Brain microvascular endothelial cell (primary cell): Measurements from ENCODE around the gene PTTG1IP.

Source experiments
- DNase-seq: peaks from one replicate; pipeline ENCODE4 v3.0.0-alpha.2; 2020
- H3K27ac ChIP-seq: fragments of 250-450 bp; sonication (Bioruptor Pico); 2 replicates; pipeline ENCODE4 v1.5.1; 2020; ENCODE audit warnings: mild to moderate bottlenecking, moderate library complexity
- H3K27me3 ChIP-seq: fragments of 250-450 bp; sonication (Bioruptor Pico); replicated peaks from 2 replicates; pipeline ENCODE4 v1.5.1; 2020; ENCODE audit warnings: mild to moderate bottlenecking
- H3K36me3 ChIP-seq: fragments of 250-450 bp; sonication (Bioruptor Pico); replicated peaks from 2 replicates; pipeline ENCODE4 v1.5.1; 2020; ENCODE audit warnings: mild to moderate bottlenecking
- H3K4me3 ChIP-seq: 2 replicates; pipeline ENCODE4 v1.5.1; 2011; ENCODE audit warnings: low read depth, mild to moderate bottlenecking, control low read depth, low read length, moderate library complexity
- in situ Hi-C: cut with HindIII; loops from 2 replicates; pipeline ENCODE4 v1.10.0; 2017; ENCODE audit warnings: low sequenced_read_pairs, low pct_ligation_motif_present
- TF ChIP-seq, protein P1 (sequence below): IDR thresholded peaks from 2 replicates; pipeline ENCODE4 v1.5.1; 2011; ENCODE audit warnings: low read depth, mild to moderate bottlenecking, moderate library complexity, low read length, control low read depth, inconsistent platforms; ENCODE audit errors: missing control alignments

Gene PTTG1IP, protein sequence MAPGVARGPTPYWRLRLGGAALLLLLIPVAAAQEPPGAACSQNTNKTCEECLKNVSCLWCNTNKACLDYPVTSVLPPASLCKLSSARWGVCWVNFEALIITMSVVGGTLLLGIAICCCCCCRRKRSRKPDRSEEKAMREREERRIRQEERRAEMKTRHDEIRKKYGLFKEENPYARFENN

DNA sequence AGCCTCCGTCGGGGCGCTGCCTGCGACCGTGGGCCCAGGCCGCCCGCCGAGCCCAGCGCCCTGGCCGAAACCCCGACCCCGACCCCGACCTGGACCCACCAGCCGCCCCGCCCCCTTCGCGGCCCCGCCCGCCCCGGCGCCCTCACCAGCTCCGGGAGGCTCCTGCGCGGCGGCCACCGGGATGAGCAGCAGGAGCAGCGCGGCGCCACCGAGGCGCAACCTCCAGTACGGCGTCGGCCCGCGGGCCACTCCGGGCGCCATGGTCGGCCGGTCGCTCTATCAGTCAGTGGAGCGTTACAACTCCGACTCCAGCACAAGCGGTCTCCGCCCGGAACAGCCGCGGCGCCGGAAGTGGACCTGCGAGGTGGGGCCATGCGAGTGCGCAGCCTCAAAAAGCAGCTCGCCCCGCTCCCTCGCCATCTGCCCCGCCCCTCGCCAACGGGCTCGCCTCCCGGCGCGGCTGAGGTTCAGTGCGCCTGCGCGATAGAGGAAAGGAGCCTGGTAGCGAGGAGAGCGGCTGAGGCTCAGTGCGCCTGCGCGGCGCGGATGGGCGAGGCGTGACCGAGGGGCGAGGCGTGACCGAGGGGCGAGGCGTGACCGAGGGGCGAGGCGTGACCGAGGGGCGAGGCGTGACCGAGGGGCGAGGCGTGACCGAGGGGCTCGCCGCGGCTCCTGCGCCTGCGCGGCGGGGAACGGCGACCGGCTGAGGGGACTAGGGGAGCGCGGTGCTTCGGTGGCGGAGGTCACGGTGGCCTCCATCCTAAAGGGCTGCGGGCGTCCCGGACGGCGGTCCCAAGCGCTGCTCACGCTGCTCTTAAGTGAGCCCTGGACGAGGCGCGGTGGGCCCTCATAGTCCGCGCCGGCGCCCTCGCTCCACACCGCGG is at the start of gene PTTG1IP:
Gene PTTG1IP, minus strand, starts transcription at position 335 of the 884 bp plus-strand sequence. Its CDS starts 74 bp downstream, at position 261.
- no peaks in the 10 kb centered on the region for H3K27me3 ChIP-seq
- peak within 1 kb of the TSS; percentile 79 for H3K4me3 ChIP-seq
- DNase-seq = peak; percentile 92
- no peaks in the 10 kb centered on the region for H3K36me3 ChIP-seq
- TF ChIP-seq, protein P1, sequence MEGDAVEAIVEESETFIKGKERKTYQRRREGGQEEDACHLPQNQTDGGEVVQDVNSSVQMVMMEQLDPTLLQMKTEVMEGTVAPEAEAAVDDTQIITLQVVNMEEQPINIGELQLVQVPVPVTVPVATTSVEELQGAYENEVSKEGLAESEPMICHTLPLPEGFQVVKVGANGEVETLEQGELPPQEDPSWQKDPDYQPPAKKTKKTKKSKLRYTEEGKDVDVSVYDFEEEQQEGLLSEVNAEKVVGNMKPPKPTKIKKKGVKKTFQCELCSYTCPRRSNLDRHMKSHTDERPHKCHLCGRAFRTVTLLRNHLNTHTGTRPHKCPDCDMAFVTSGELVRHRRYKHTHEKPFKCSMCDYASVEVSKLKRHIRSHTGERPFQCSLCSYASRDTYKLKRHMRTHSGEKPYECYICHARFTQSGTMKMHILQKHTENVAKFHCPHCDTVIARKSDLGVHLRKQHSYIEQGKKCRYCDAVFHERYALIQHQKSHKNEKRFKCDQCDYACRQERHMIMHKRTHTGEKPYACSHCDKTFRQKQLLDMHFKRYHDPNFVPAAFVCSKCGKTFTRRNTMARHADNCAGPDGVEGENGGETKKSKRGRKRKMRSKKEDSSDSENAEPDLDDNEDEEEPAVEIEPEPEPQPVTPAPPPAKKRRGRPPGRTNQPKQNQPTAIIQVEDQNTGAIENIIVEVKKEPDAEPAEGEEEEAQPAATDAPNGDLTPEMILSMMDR = no peak
- H3K27ac ChIP-seq = peak within 1 kb of the TSS; percentile 4
- in situ Hi-C loops = no loop called here

DNA sequence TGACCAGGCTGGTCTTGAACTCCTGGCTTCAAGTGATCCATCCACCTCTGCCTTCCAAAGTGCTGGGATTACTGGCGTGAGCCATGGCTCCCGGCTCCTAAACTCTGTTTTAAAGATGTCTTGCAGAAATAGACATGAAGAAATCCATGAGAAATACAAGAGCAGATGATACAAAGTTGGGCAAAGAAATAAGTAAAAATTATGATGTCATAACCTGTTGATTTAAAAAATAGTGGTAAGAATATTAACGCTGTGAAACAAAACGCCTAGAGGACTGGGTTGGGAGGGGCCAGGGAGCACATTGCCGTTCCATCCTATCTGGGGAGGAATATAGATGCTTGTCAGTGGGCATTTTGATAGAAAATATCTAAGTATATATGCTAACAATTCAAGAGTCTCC is 48.4 kb upstream of the PTTG1IP start:
- DNase-seq = no peak
- no peaks in the 10 kb centered on the region for H3K36me3 ChIP-seq
- H3K27me3 ChIP-seq = peaks cover 77% of the 10 kb centered on the region
- in situ Hi-C loops = no loop called here
- no peak overlapping the region for H3K4me3 ChIP-seq
- TF ChIP-seq, protein P1 = no peak
- H3K27ac ChIP-seq = no peak overlapping the region

DNA sequence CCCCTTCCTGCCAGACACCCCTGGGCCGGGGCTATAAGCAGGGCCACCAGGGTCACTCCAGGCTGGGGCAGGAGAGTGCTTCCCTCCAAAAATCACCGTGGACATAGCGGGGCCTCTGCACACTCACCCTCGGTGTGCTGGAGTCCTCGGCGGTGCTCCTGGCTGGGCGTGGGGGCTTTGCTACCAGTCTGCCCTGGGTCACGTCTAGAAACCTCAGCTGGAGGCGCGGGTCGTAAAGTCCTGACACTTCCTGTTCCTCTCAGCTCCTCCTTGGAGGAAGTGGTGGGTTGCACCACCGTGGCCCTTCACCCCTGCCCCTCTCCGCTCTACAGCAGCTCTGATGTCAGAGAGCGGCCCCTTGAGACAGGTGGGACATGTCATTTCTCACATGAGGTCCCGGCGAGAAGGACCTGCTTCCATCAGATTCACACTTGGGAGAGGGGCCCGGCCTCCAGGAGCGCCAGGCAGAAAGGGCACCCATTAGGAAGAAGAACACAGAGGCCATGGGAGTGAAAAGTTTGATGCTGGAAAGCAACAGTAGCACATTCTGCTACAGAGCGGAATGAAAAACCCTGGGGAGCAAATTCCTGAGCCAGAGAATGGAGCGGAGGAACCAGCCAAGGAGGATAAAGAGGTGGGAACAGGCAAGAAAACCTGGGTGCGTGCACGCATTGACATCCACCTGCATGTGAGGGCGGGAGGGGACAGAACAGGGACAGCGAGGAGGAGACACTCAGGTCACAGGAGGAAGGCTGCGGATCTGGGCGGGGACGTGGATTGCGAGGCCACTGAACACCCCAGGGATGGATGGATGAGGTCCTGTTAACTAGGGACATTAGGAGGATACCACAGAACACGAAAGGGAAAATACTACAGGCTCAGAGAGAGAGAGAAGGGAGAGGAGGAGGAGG is 47.5 kb upstream of the PTTG1IP start, which contains the start of gene ITGB2:
Gene ITGB2, minus strand, starts transcription at position 206 of the 911 bp plus-strand sequence. CDS start 10,117 bp downstream, outside the sequence.
- H3K27me3 ChIP-seq = peaks cover 70% of the 10 kb centered on the region
- no peaks in the 10 kb centered on the region for H3K36me3 ChIP-seq
- no peak for DNase-seq
- TF ChIP-seq, protein P1 = no peak
- in situ Hi-C loops = no loop called here
- no peak within 1 kb of the TSS for H3K4me3 ChIP-seq
- no peak within 1 kb of the TSS for H3K27ac ChIP-seq

DNA sequence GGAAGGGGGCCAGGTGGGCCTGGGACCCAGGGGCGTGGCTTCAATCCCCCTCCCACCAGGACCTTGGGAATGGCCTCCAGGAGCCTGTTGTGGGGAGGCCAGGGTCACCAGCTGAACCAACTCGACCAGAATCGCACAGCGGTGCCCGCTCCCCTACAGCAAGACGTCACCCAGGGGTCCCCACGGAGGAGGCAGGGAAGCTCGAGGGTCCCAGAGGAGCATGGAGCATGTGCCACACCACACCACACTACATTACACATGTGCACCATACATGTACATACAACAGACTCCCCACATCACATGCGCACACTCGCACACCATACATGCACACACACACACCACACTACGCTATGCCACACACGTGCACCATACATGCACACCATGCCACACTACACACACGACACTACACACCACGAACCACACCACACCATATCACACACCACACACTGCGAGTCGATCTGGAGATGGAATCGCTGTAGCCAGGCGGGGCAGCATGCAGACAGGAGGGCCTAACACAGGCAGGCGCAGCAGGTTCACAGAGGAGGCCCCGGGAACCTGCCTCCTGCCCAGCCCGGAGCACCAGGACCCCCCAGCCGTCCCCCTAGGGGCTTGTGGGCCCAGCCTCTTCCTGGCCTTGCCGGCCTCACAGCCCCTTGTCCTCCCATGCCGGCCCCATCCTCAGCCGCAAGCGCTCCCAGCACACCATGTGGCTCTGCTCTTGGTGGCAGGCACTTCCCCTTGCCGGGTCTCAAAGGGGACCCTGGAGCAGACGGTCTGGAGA is 46.6 kb upstream of the PTTG1IP start:
- in situ Hi-C loops = no loop called here

More for the DNA sequence above, 46.6 kb upstream of the PTTG1IP start:
- Histone ChIP-seq H3K27ac (no peak overlapping the region), H3K27me3 (peaks cover 69% of the 10 kb centered on the region), H3K36me3 (no peaks in the 10 kb centered on the region), H3K4me3 (no peak overlapping the region)
- TF ChIP-seq, protein P1 = no peak
- DNase-seq = no peak
